GM21825 (cell line): ENCODE data around the gene MARVELD3.
"Not testable (repeated sequence)": the region's sequence is repeated elsewhere in the genome, so short reads cannot be mapped to it uniquely, and the experiment has no call there.

ENCODE experiments used
- ATAC-seq: cut with Tn5 transposase; IDR thresholded peaks from one replicate; pipeline ENCODE4 v1.9.1; 2021; ENCODE audit warnings: mild to moderate bottlenecking, moderate library complexity; ENCODE audit not compliant: unreplicated experiment

The MARVELD3 gene

DNA sequence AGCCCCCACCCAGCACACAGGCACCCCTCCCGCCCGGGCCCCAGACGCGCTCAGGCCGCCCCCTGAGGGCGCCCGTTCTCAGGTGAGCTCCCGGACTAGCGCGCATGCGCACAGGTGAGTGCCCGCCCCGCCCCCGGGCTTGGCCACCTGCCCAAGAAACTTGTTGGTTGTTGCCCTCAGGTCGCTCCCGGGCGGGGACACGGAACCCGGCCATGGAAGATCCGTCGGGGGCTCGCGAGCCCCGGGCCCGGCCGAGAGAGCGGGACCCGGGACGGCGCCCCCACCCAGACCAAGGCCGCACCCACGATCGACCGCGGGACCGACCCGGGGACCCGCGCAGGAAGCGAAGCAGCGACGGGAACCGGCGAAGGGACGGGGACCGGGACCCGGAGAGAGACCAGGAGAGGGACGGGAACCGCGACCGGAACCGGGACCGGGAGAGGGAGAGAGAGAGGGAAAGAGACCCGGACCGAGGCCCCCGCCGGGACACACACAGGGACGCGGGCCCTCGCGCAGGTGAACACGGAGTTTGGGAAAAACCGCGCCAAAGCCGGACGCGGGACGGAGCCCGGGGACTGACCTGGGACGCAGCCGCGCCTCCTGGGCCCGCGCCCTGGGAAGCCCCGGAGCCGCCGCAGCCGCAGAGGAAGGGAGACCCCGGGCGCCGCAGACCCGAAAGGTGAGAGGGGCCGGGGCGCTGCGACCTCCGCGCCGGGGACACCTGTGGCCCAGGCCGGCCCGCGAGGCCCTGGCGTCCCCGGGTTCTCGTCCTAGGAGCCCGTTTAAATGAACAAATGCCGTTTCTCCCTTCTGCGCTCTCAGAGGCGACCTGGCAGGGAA, at the start of gene MARVELD3:
Gene MARVELD3, plus strand, starts transcription at position 167 of the 840 bp plus-strand sequence. Its CDS starts 46 bp downstream, at position 213.
- no peak for ATAC-seq

DNA sequence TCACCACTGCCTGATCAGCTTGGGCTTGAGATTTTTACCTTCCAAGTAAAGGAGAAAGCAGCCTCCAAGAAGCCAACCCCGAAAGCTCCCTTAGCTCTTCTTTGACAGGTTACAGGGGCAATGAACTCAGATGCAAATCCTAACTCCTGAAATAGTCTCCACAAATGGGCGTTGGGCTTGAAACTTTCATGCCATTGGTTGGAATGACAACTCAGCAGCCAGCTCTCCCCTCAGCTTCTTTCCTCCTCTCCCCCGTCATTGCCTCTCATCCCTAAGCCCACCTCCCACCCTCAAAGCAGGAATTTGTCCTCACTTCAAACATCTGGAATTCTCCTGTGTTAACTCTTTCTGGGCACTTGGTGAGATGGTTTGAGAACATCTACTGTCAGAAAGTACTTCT, 49.0 kb upstream of the MARVELD3 start, which contains the start of gene TAT:
Gene TAT, minus strand, starts transcription at position 122 of the 400 bp plus-strand sequence. CDS start 677 bp downstream, outside the sequence.
- no peak for ATAC-seq

DNA sequence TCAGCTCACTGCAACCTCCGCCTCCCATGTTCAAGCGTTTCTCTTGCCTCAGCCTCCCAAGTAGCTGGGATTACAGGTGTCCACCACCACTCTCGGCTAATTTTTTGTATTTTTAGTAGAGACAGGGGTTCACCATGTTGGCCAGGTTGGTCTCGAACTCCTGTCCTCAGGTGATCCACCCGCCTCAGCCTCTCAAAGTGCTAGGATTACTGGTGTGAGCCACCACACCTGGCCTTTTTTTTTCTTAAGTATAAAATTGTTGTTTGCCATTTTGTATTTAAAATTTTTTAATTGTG, 43.5 kb upstream of the MARVELD3 start:
- ATAC-seq: not testable (repeated sequence)

GRCh38 chr16:71584543-71585317, 41.3 kb upstream of the MARVELD3 start:
- no peak for ATAC-seq

GRCh38 chr16:71585318-71585703, 40.7 kb upstream of the MARVELD3 start:
- no peak for ATAC-seq

DNA sequence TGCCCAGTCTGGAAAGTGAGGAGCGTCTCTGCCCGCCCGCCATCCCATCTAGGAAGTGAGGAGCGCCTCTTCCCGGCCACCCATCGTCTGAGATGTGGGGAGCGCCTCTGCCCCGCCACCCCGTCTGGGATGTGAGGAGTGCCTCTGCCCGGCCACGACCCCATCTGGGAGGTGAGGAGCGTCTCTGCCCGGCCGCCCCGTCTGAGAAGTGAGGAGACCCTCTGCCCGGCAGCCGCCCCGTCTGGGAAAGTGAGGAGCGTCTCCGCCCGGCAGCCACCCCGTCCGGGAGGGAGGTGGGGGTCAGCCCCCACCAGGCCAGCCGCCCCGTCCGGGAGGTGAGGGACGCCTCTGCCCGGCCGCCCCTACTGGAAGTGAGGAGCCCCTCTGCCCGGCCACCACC, 36.6 kb upstream of the MARVELD3 start:
- not testable (repeated sequence) for ATAC-seq

- not testable (repeated sequence) for ATAC-seq
Observed at GRCh38 chr16:71590071-71590470, 35.9 kb upstream of the MARVELD3 start.

DNA sequence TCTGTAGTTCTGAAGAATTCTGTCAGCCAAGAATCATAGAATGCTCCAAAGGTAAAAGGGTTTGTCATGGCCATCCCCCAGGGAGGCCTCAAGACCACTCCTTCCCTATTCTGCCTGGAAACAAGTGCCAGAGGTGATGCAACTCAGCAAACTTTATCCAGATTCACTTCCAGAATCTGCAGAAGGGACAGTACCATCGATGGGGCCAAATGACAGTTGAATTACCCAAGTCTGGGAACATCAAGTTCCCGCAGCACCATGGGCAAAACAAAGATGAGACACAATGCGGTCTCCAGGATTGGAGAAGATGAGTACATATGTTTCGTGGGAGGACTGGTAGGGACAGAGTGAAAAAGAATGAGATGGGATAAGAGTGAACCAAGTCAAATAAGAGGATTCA, 35.4 kb upstream of the MARVELD3 start:
- ATAC-seq: no peak

DNA sequence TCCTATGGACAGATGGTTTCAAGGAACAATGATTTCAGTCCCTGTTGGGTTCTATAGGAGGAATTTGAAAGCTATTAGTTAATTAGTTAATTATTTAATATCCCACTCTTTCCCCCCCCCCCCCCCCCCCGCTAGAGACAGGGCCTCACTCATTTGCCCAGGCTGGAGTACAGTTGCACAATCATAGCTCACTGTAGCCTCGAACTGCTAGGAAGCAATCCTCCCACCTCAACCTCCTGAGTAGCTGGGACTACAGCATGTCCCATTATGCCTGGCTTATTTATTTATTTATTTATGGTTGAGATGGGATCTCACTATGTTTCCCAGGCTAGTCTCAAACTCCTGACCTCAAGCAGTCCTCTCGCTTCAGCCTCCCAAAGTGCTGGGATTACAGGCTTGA, 34.1 kb upstream of the MARVELD3 start:
- ATAC-seq: no peak

DNA sequence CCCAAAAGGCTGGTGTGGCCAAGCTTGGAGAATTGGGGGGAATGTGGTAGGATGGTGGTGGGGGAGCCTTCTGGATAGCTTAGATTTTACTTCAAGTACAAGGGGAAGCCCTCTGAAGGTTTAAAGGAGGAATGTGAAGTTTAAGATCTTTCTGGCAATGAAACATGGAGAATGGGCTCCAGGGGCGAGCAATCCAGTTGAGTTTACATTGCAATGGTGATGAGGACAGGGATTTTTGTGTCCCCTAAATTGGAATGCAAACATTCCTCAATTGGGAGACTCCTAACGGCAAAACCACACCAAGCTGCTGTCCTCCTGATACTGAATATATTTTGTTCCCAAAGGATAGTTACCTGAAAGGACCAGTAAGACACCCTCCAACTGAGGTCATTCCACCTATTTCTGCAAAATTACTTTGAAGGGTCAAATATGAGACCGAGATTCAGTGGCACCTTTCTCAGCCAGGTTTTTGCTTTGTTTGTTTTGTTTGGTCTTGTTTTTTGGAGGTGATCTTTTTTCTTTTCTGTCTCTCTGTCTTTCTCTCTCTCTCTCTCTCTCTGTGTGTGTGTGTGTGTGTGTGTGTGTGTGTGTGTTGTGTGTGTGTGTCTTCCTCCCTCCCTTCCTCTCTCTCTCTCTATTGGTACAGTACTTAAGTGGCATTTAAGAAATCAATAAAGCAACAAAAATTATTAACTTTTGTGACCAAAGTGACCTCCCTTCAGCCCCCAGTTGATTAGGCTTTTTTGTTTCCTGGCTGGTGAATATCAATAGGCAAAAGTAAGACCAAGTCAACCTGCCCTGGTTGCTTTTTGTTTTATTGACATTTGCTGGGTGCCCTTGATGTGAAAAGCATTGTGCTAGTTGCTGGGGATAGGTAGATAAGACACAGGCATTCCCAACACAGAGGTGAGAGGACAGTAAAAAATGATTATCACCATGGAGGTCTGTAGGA, 32.7 kb upstream of the MARVELD3 start:
- ATAC-seq: no peak

DNA sequence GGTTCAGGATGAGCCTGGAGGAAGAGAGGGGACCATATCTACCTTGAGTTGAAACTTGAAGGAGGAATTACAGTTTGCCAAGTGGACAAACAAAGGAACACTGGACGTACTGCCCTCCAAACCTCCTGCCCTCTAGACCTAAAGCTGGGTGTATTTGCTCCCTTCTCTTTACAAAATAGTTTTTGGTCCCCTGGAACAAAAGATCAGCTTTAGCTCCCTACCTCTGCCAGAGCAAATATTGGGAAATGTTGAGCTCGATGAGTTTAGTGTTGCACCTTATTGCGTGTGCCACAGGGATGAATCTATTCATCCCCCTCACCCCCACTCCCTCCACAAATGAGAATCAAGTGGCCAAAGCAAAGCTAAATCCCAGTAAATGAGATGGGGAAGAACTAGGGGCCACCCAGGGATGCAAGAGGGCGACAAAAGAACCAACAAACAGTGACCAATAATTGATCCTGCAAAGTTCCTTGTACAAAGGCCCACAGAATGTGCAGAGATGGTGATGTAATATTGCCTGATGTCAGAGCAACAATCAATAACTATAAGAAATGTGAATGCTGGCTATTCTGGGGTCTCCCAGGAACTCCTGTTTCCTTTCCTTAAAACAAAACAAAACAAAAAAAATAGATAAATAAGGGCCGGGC, 31.9 kb upstream of the MARVELD3 start:
- ATAC-seq: no peak

DNA sequence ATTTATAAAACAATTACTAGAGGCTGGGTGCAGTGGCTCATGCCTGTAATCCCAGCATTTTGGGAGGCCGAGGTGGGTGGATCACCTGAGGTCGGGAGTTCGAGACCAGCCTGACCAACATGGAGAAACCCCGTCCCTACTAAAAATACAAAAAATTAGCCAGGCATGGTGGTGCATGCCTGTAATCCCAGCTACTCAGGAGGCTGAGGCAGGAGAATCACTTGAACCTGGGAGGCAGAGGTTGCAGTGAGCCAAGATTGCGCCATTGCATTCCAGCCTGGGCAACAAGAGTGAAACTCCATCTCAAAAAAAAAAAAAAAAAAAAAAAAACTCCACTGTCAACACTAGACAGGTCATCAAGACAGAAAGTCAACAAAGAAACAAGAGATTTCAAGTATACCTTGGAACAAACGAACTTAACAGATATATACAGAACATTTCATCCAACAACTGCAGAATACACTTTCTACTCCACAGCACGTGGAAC, 30.6 kb upstream of the MARVELD3 start:
- not testable (repeated sequence) for ATAC-seq

GRCh38 chr16:71598426-71598825, 27.6 kb upstream of the MARVELD3 start:
- ATAC-seq: not testable (repeated sequence)

DNA sequence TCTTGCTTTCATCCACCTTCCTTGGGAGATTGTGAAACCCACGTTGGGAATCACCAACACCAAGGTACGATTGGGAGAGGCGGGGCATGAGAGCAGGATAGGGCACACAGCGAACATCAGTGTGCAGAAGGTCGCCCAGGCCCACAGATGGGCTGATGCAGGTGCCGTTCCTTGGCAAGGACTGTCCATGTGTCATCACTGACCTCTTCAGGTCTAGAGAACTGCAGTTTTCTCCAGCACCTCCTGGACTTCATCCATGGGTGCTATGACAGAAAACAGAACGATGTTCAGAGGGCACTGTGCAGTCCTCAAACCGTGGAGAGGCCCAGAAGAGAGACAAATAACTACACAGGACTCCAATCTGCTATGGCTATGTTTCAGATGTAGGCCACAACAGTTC, 25.2 kb upstream of the MARVELD3 start:
- ATAC-seq: no peak

GRCh38 chr16:71609066-71609465, 16.9 kb upstream of the MARVELD3 start:
- no peak for ATAC-seq

DNA sequence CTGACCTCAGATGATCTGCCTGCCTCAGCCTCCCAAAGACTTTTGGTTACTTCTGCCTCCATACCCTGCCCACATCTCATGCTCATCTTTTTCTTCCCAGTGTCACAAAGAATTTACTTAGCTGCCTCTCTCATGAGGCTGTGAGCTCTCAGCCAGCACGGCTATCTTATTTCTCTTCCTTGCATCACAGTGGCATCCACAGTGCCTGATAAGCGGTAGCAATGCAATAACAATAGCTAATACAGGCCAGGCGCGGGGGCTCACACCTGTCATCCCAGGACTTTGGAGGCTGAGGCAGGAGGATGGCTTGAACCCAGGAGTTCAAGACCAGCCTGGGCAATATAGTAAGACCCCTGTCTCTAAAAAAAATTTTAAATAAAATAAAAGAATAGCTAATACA, 15.5 kb upstream of the MARVELD3 start:
- no peak for ATAC-seq

DNA sequence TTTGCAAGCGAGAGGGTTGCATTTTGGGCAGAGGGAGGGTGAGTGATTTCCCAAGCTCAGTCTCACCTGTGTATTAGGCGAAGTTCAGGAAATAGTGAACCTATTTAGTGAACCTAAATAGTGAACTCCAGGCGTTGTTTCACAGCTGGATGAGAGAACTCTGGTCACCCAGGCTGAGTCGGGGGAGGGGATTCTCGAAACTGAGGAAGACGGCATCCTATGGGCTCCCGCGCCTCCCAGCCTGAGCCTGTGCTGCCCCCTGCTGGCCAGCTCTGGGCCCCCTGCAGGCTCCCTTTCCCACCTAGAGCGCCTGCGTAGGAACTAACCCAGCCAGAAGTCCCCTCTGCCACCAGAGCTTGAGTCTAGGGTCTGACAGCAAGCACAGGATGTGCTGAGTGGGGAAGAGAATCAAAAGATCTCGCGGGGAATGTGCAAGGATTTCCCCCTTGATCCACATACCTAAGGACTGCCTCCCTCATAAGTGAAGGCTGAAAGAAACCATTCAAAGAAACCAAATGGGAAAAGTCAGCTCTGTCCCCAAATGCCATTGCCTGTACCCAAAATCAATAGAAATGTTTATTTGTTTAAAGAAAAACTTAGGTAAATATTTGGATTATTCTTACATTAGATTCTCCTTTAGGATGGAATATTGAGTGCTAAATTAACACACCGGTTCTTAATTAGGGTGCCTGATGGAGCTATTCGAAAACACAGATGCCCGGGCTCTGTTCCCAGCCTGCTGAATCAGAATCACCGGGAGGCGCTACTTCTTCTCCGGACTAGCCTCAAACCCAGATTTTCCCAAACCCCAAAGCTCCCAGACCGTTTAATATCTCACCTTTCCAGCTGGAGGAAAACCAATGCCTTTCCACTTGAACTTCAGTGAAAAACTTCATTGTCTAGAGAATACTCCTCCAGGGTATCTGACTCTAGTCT, 14.8 kb upstream of the MARVELD3 start:
- ATAC-seq: peak; percentile 47

DNA sequence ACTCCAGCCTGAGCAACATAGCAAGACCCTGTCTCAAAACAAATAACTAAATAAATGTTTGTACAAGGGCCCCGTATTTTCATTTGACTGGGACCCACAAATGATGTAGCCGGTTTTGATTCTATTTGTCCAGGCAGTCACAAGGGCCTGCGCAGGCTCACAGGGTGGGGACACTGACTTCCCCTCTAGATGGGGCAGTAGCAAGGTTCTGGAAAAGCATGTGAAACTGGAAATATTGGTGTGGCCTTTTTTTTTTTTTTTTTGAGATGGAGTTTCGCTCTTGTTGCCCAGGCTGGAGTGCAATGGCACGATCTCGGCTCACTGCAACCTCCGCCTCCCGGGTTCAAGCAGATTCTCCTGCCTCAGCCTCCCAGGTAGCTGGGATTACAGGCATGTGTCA, 11.0 kb upstream of the MARVELD3 start:
- not testable (repeated sequence) for ATAC-seq

DNA sequence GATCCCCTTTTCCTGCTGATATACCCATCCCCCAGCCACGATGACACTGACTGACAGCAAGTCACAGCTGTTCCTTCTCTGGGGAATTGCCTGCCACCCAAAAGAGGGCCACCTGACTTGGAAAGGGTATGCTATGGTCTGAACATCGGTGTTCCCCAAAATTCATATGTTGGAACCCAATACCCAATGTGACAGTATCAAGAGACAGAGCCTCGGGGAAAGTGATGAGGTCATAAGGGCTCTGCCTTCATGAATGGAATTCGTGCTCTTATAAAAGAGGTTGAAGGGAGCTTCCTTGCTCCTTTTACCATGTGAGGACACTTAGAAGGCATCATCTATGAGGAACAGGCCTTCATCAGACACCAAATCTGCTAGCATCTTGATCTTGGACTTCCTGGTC, 7.6 kb upstream of the MARVELD3 start:
- no peak for ATAC-seq
